Stimulated activated CD8-positive, alpha-beta memory T cell treated with anti-CD3 and anti-CD28 coated beads, Interleukin-7, amount 100 ng/mL, for 48 hours (primary cell): ENCODE measurements around the gene LATS2.

Source experiments
- DNase-seq, 2 donors: peaks; one replicate each; pipeline ENCODE4 v3.0.0-alpha.2; 2020; ENCODE audit warnings: low read depth in 1 of 2; ENCODE audit errors: extremely low read depth in 1 of 2

LATS2 gene

GRCh38 chr13:21061029-21061763 is at the start of gene LATS2:
Gene LATS2 (minus strand): TSS chr13:21061586. CDS start chr13:21046026, 15,560 bp downstream.
- peak; percentile 34 to 52 for DNase-seq

DNA sequence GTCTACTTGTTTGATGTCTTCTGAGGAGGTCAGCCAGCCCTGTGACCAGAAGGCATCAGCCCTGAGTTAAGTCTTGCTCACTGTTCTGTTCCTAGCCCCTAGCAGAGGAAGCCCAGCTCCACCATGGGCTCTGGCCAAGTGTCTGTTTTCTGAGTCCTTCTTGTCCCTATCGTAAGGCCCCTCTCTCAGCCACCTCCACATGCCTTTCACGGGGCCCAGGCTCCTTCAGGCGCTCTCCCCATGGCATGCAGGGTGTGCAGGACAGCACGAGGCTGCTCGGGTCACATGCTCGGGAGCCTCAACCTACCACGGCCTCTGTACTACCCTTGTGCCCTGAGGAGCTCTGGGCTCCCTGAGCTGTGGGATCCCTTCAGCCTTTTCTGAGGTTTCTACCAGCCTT is 47.8 kb upstream of the LATS2 start:
- no peak for DNase-seq

DNA sequence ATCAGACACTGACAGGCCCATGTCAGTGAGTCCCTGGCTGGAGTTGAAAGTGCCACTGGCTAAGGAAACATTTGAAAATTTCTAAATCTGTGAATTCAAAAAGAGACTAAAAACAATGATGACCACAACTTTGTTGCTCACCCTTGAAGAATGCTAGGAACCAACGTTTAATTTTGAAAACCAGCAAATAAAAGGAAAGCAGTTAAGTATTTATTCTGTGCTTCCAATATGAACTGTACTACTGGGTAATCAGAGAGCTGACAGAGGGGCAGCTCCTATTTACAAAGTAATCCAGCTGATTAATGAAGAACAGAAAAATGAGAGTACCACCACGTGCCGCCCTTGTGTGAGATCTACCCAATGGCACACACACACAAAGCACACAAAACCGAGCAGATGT is 44.7 kb upstream of the LATS2 start:
- DNase-seq, result no peak

DNA sequence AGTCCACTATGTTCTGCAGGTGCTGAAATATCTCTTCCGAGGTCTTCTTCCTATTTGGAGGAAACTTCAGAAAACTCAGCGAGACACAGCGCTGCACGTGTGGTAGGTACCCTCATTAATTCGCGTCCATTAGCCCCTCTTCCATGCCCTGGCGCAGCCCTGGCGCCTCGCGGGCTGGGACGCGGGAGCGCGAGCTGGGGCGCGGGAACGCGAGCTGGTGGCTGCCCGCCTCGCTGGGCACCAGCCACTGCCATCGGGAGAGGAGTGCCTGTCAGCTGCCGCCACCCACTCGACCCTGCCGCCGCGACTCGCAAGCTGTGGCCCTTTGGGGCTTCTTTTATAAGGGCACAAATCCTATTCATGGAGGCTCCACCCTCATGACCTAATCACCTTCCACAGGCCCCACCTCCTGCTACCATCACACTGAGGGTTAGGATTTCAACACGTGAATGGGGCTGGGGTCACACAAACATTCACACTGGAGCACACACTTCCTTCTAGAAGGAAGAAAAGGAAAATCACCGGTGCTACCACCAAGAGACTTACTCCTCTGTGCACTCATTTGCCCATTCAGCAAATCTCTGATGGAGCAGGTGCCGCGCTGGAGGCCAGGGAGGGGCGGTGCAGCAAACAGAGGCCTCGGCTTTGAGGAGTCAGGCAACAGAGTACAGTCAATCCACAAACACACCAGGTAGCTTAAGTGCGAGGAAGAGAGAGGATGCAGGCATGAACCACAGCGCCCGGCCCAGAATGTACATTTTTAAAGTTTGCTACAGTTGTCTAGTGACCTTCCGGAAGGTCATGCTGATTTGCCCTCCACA is 43.0 kb upstream of the LATS2 start:
- no peak for DNase-seq

DNA sequence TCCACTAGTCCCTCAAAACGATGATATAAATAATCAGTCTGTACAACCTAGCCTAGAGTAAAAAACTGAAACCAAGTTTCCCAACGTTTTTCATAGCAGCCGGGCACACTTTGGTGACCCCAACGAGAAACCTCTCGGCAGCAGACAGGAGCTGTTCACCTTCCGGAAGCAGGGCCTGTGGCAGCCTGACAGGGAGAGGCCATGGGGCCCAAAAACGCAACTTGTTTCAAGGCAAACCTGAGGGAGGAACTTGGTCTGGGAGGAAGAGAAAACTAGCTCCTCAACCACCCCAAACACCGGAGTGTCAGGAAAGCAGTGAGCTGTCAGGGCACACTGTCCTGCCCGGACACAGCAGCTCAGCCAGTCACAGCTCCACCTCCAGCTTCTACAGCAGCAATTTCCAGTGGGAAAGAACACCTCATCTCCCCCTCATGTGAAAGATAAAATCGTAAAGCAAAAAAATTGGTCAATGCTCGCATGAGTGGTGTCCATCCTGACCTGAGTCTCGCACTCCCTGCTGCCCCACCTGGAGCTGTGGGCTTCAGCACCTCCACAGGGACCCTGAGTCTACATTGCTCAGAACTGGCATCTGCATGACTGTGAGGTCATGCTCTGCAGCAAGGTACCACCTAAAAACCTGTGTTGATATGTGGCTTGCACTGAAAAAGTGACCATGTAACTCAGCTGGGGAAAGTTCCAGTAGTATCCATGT is 40.6 kb upstream of the LATS2 start:
- no peak for DNase-seq

DNA sequence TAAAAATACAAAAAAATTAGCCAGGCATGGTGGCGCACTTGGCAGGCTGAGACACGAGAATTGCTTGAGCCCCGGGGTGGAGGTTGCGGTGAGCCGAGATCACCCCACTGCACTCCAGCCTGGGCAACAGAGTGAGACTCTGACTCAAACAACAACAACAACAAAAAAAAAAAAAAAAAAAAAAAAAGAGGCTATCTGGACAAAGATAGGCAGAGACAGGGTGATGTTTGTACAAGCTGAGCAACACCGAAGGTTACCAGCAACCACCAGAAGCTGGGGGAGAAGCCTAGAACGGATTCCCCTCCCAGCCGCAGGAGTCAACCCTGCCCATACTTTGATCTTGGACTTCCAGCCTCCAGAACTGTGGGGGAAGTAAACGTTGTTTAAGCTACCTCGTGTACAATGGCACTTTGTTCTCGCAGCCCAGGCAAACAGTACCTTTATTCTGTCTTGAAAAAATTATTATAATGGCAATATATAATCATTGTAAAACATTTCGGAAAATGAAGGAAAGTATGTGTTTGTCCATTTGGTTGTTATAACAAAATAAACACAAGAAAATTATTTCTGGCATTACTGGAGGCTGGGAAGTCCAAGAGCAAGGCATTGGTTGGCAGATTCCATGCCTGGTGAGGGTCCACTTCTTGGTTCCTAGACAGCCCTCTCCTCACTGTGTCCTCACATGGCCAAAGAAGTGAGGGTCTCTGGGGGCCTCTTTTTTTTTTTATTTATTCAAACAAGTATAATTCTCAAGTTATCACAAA is 39.8 kb upstream of the LATS2 start:
- no peak for DNase-seq

- no peak for DNase-seq
Measured at GRCh38 chr13:21100211-21100610, 38.8 kb upstream of the LATS2 start.

DNA sequence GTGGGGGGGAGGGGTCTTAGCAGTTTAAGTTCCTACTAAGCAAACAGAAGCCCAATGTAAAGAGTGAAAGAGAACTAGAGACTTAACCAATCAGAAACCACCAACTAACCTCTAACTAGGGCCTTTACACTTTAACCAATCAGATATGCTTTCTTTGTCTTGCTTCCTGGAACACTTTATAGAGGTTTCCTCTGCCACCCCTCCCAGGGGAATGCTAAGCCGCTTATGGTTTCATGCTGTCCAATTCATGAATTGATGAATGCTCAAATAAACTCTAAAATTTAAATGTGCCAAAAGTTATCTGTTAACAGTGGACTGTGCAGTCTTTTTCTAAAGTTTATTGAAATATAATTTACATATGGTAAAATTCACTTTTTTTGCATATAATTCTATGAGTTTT is 33.9 kb upstream of the LATS2 start:
- no peak for DNase-seq

DNA sequence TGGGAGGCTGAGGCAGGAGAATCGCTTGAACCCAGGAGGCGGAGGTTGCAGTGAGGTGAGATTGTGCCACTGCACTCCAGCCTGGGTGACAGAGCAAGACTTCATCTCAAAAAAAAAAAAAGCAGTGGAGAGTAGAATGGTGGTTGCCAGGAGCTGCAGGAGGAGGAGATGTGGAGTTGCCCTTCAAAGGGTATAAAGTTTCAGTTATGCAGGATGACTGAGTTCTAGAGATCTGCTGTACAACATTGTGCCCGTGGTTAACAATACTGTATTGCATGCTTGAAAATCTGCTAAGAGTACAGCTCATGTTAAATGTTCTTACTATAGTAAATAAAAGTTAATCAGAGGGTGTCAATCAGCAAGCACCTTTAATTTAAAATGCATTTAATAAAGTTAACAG is 28.4 kb upstream of the LATS2 start:
- DNase-seq, result no peak

DNA sequence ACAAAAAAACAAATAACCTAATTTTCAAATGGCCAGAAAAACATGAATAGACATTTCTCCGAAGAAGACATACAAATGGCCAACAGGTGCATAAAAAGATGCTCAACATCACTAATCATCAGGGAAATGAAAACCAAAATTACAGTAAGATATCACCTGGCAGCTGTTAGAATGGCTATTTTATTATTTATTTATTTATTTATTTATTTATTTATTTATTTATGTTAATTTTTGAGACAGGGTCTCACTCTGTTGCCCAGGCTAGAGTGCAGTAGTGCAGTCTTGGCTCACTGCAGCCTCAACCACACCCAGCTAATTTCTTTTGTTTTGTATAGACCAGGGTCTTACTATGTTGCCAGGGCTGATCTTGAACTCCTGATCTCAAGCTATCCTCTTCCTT is 27.1 kb upstream of the LATS2 start:
- no peak for DNase-seq

DNA sequence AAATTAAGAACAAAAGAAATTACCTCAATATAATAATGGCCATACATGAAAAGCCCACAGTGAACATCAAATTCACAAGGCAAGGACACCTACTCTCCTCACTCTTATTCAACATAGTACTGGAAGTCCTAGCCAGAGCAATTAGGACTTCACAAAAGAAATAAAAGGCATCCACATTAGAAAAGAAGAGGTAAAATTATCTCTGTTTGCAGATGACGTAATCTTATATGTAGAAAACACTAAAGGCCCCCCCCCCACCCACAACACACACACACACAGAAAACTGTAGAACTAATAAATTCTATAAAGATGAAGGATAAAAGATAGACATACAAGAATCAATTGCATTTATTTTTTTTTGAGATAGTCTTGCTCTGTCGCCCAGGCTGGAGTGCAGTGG is 25.5 kb upstream of the LATS2 start:
- no peak for DNase-seq

DNA sequence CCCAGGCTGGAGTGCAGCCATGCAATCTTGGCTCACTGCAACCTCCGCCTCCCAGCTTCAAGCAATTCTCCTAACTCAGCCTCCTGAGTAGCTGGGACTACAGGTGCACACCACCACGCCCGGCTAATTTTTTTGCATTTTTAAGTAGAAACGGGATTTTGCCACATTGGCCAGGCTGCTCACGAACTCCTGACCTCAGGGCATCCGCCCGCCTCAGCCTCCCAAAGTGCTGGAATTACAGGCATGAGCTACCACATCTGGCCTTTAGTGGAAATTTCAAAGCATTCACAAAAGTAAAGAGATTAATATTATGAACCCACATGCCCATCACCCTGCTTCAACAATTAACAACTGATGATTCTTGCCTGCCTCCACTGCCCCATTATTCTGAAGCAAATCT is 20.5 kb upstream of the LATS2 start:
- no peak for DNase-seq

- DNase-seq, result no peak
Measured at GRCh38 chr13:21080593-21080891, 19.2 kb upstream of the LATS2 start.

GRCh38 chr13:21079761-21080592 is 18.6 kb upstream of the LATS2 start:
- DNase-seq, result no peak

- no peak for DNase-seq
Measured at GRCh38 chr13:21079221-21079620, 17.8 kb upstream of the LATS2 start.

- no peak for DNase-seq
Measured at GRCh38 chr13:21078501-21078900, 17.1 kb upstream of the LATS2 start.

GRCh38 chr13:21077788-21078353 is 16.5 kb upstream of the LATS2 start:
- DNase-seq, result no peak

DNA sequence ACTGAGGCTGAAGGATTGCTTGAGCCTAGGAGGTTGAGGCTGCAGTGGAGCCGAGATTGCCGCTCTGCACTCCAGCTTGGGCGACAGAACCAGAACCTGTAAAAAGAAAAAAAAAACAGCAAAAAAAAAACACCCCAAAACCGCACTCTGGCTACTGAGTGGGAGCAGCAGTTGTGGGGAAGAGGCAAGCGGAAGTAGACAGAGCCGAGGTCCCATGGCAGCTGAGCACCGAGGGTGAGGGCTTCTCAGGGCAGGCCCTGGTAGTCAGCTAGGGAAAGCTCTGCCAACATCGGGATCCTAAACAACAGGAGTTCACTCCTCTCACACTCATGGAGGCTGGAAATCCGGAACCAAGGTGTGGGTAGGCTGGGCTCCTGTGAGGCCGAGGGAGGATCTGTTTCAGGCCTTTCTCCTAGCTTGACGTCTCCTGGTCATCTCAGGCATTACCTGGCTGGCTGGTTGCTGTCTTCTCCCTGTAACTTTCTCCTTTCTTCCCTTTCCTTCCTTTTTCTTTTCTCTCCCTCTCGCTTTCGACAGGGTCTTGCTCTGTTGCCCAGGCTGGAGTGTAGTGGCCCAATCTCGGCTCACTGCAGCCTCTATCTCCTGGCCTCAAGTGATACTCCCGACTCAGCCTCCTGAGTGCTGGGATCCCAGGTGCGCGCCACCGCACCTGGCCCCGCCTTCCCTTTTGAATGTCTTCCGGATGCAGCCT is 15.8 kb upstream of the LATS2 start:
- DNase-seq, result no peak

- no peak for DNase-seq
Measured at GRCh38 chr13:21076253-21076652, 14.9 kb upstream of the LATS2 start.
